Lower lobe of right lung (tissue), 2 donors: ENCODE data around the gene DBT. TPM values are rescaled to one million over a fixed set of nuclear protein-coding genes. Genes with fewer than 3 reads are reported as not detected.
"Not testable (repeated sequence)": the region's sequence is repeated elsewhere in the genome, so short reads cannot be mapped to it uniquely, and the experiment has no call there.

Experiments used
- ATAC-seq, 2 donors: fragments of 200-7000 bp; cut with Tn5 transposase; one replicate each; pipeline ENCODE4 v1.9.1; 2020 to 2022; ENCODE audit warnings: mild to moderate bottlenecking in 2 of 2, moderate library complexity in 2 of 2
- DNase-seq: peaks from one replicate; pipeline ENCODE4 v3.0.0-alpha.2; 2020
- H3K27ac ChIP-seq: fragments of 200-600 bp; one replicate; pipeline ENCODE4 v1.8.0; 2022
- H3K27me3 ChIP-seq: fragments of 200-600 bp; one replicate; pipeline ENCODE4 v1.8.0; 2022; ENCODE audit warnings: low read depth
- H3K36me3 ChIP-seq: fragments of 200-600 bp; one replicate; pipeline ENCODE4 v1.8.0; 2022; ENCODE audit warnings: mild to moderate bottlenecking
- H3K4me1 ChIP-seq: fragments of 200-600 bp; one replicate; pipeline ENCODE4 v1.8.0; 2022
- H3K4me3 ChIP-seq: fragments of 200-600 bp; one replicate; pipeline ENCODE4 v1.8.0; 2022; ENCODE audit warnings: mild to moderate bottlenecking
- H3K9me3 ChIP-seq: fragments of 200-600 bp; one replicate; pipeline ENCODE4 v1.8.0; 2022
- intact Hi-C: fragments of 100-400 bp; cut with DNase I; formaldehyde crosslinking; loops from one replicate; pipeline ENCODE4 v1.11.0; 2022
- total RNA-seq: library from RNA; stranded (reverse); fragmentation: NEBNext Ultra II Directional; extraction: Animal tissue kit (Norgen Biotek cat#: 25700); gene quantifications from one replicate; pipeline ENCODE4 v1.2.1, GENCODE V29; 2021
- TF ChIP-seq, protein P1 (sequence below): fragments of 200-600 bp; IDR thresholded peaks from one replicate; pipeline ENCODE4 v1.8.0; 2022; ENCODE audit warnings: antibody characterized with exemption, mild to moderate bottlenecking
- donor health status: DM: no; HTN: yes; CAD: no; lungs with severe emphysema.

Gene DBT
- total RNA-seq, 1 donor from 2014 or later: 17.4 TPM

- intact Hi-C loops: no loop called here
- Histone ChIP-seq H3K36me3 (peaks cover 59% of the 10 kb centered on the region), H3K4me1 (peaks cover 22% of the 10 kb centered on the region), H3K27ac (no peak overlapping the region), H3K27me3 (no peaks in the 10 kb centered on the region), H3K4me3 (no peak overlapping the region), H3K9me3 (no peaks in the 10 kb centered on the region)
- ATAC-seq (no peak), DNase-seq (no peak)
- TF ChIP-seq, protein P1, sequence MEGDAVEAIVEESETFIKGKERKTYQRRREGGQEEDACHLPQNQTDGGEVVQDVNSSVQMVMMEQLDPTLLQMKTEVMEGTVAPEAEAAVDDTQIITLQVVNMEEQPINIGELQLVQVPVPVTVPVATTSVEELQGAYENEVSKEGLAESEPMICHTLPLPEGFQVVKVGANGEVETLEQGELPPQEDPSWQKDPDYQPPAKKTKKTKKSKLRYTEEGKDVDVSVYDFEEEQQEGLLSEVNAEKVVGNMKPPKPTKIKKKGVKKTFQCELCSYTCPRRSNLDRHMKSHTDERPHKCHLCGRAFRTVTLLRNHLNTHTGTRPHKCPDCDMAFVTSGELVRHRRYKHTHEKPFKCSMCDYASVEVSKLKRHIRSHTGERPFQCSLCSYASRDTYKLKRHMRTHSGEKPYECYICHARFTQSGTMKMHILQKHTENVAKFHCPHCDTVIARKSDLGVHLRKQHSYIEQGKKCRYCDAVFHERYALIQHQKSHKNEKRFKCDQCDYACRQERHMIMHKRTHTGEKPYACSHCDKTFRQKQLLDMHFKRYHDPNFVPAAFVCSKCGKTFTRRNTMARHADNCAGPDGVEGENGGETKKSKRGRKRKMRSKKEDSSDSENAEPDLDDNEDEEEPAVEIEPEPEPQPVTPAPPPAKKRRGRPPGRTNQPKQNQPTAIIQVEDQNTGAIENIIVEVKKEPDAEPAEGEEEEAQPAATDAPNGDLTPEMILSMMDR: no peak
These were observed 18.6 kb upstream of the DBT start for GRCh38 chr1:100268202-100268601.

DNA sequence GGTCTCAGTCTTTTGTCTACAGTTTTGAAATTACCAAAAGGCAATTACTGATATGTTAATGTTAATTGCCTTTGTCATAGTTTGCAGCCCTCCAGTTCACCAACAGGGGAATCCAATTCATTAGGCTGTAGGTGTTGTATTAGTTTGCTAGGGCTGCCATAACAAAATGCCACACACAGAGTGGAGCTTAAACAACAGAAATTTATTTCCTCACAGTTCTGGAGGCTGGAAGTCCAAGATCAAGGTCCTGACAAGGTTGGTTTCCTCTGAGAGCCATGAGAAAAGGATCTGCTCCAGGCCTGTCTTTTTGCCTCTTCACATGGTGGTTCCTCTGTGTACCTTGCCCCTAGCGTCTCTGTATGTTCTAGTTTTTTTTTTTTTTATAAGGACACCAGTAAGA, 17.6 kb upstream of the DBT start:
- DNase-seq: no peak
- Histone ChIP-seq H3K27me3 (no peaks in the 10 kb centered on the region), H3K4me3 (peak overlapping the region; percentile 95), H3K36me3 (peaks cover 50% of the 10 kb centered on the region), H3K27ac (no peak overlapping the region), H3K4me1 (peaks cover 22% of the 10 kb centered on the region), H3K9me3 (no peaks in the 10 kb centered on the region)
- intact Hi-C loops: no loop called here
- ATAC-seq: no peak
- TF ChIP-seq, protein P1: no peak

- no peaks in the 10 kb centered on the region for H3K9me3 ChIP-seq
- DNase-seq (no peak), ATAC-seq (peak in 1 of 2 donors; percentile 74)
- TF ChIP-seq, protein P1: no peak
- peak overlapping the region; percentile 95 for H3K4me3 ChIP-seq
- H3K4me1 ChIP-seq: peaks cover 22% of the 10 kb centered on the region
- peak overlapping the region; percentile 90 for H3K27ac ChIP-seq
- peaks cover 44% of the 10 kb centered on the region for H3K36me3 ChIP-seq
- intact Hi-C loops: no loop called here
- H3K27me3 ChIP-seq: no peaks in the 10 kb centered on the region
These were observed 17.1 kb upstream of the DBT start for GRCh38 chr1:100266741-100267140.

GRCh38 chr1:100265931-100266740, 16.5 kb upstream of the DBT start, which contains the start of gene RTCA:
Gene RTCA (plus strand): TSS chr1:100266216. CDS start chr1:100266376, 160 bp downstream.
- TF ChIP-seq, protein P1: no peak
- intact Hi-C loops: no loop called here
- Histone ChIP-seq H3K4me3 (peak within 1 kb of the TSS; percentile 95), H3K27me3 (no peaks in the 10 kb centered on the region), H3K9me3 (peaks cover 1% of the 10 kb centered on the region), H3K4me1 (peaks cover 22% of the 10 kb centered on the region), H3K36me3 (peaks cover 38% of the 10 kb centered on the region), H3K27ac (peak within 1 kb of the TSS; percentile 90)
- DNase-seq (peak; percentile 99), ATAC-seq (peak; percentile 99 to 100)

GRCh38 chr1:100265562-100265930, 15.9 kb upstream of the DBT start:
- TF ChIP-seq, protein P1: no peak
- H3K9me3 ChIP-seq: peaks cover 2% of the 10 kb centered on the region
- H3K27me3 ChIP-seq: no peaks in the 10 kb centered on the region
- ATAC-seq (peak; percentile 58 to 69), DNase-seq (no peak)
- H3K4me3 ChIP-seq: peak overlapping the region; percentile 95
- peaks cover 32% of the 10 kb centered on the region for H3K36me3 ChIP-seq
- H3K27ac ChIP-seq: peak overlapping the region; percentile 90
- intact Hi-C loops: no loop called here
- peaks cover 22% of the 10 kb centered on the region for H3K4me1 ChIP-seq

DNA sequence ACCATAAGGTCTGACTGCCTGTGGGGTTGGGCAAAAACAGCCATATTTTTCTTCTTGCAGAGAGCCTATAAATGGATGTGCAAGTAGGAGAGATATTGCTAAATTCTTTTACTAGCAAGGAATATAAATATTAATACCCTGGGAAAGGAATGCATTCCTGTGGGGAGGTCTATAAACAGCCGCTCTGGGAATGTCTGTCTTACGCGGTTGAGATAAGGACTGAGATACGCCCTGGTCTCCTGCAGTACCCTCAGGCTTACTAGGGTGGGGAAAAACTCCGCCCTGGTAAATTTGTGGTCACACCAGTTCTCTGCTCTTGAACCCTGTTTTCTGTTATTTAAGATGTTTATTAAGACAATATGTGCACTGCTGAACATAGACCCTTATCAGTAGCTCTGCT, 14.4 kb upstream of the DBT start:
- intact Hi-C loops: not testable (repeated sequence)

More for the DNA sequence above, 14.4 kb upstream of the DBT start:
- not testable (repeated sequence) for H3K4me3 ChIP-seq, DNase-seq, H3K27me3 ChIP-seq, ATAC-seq, H3K9me3 ChIP-seq, H3K27ac ChIP-seq
- Histone ChIP-seq H3K4me1 (peaks cover 22% of the 10 kb centered on the region), H3K36me3 (peaks cover 20% of the 10 kb centered on the region)
